ENCODE results near the gene BNC2. TPM values are rescaled to one million over a fixed set of nuclear protein-coding genes. Genes with fewer than 3 reads are reported as not detected.

Gene BNC2
- total RNA-seq, 1 experiment from 2014 or later, result 2.9 TPM

GRCh38 chr9:16530669-16531642 lies 339.5 kb downstream of the BNC2 start:
- H3K4me1 ChIP-seq (replicated peaks; ENCODE audit: insufficient read depth), result no peaks in the 10 kb centered on the region
- no peak overlapping the region for H3K4me2 ChIP-seq
- H3K79me2 ChIP-seq (ENCODE audit: low read depth), result no peaks in the 10 kb centered on the region
- no peak for TF ChIP-seq CTCF (conservative IDR thresholded peaks at IDR 0.05)
- no peak for TF ChIP-seq EZH2 (IDR thresholded peaks at IDR 0.05; ENCODE audit: low read depth)
- H3K4me3 ChIP-seq, result no peak overlapping the region
- POLR2A ChIA-PET (ENCODE audit: unreplicated experiment), result no interaction called here
- H3K27ac ChIP-seq, result no peak overlapping the region
- H3K36me3 ChIP-seq (ENCODE audit: low read depth), result no peaks in the 10 kb centered on the region
- CTCF ChIA-PET, result no interaction called here
- H3K9me3 ChIP-seq (ENCODE audit: insufficient read depth, low read depth), result no peaks in the 10 kb centered on the region
- intact Hi-C loops (cut with micrococcal nuclease; ENCODE audit: unreplicated experiment), result no loop called here
- no peaks in the 10 kb centered on the region for H3K9me2 ChIP-seq (ENCODE audit: insufficient read depth)
- no peaks in the 10 kb centered on the region for H3K27me3 ChIP-seq (ENCODE audit: insufficient read depth, low read depth)
- no peaks in the 10 kb centered on the region for H4K20me1 ChIP-seq (ENCODE audit: insufficient read depth)
- no TSS peak for BruUV-seq (replicated peaks)
- DNase-seq, result no peak
- no peak overlapping the region for H2AFZ ChIP-seq
- no peaks in the 10 kb centered on the region for H3F3A ChIP-seq (ENCODE audit: insufficient read depth, low read depth)

GRCh38 chr9:16527573-16527972 lies 342.9 kb downstream of the BNC2 start:
- Histone ChIP-seq H3K9me2 (ENCODE audit: insufficient read depth) (no peaks in the 10 kb centered on the region), H3K27me3 (ENCODE audit: insufficient read depth, low read depth) (no peaks in the 10 kb centered on the region), H2AFZ (no peak overlapping the region), H3K27ac (no peak overlapping the region), H3F3A (ENCODE audit: insufficient read depth, low read depth) (no peaks in the 10 kb centered on the region), H3K9me3 (ENCODE audit: insufficient read depth, low read depth) (no peaks in the 10 kb centered on the region), H3K36me3 (ENCODE audit: low read depth) (no peaks in the 10 kb centered on the region), H3K4me2 (no peak overlapping the region), H3K4me1 (replicated peaks; ENCODE audit: insufficient read depth) (no peaks in the 10 kb centered on the region), H3K4me3 (no peak overlapping the region), H4K20me1 (ENCODE audit: insufficient read depth) (no peaks in the 10 kb centered on the region), H3K79me2 (ENCODE audit: low read depth) (no peaks in the 10 kb centered on the region)
- DNase-seq, result no peak
- ChIA-PET POLR2A (ENCODE audit: unreplicated experiment) (no interaction called here), CTCF (no interaction called here)
- BruUV-seq (replicated peaks), result no TSS peak
- TF ChIP-seq CTCF (conservative IDR thresholded peaks at IDR 0.05) (no peak), EZH2 (IDR thresholded peaks at IDR 0.05; ENCODE audit: low read depth) (no peak)
- intact Hi-C loops (cut with micrococcal nuclease; ENCODE audit: unreplicated experiment), result no loop called here

GRCh38 chr9:16526380-16526779 lies 344.1 kb downstream of the BNC2 start:
- BruUV-seq (replicated peaks), result no TSS peak
- H3K27ac ChIP-seq, result no peak overlapping the region

More at GRCh38 chr9:16526380-16526779, 344.1 kb downstream of the BNC2 start:
- no peaks in the 10 kb centered on the region for H3K9me2 ChIP-seq (ENCODE audit: insufficient read depth)
- no peaks in the 10 kb centered on the region for H3K27me3 ChIP-seq (ENCODE audit: insufficient read depth, low read depth)
- H2AFZ ChIP-seq, result no peak overlapping the region
- no peak overlapping the region for H3K4me3 ChIP-seq
- CTCF ChIA-PET, result no interaction called here
- H3K36me3 ChIP-seq (ENCODE audit: low read depth), result no peaks in the 10 kb centered on the region
- no peaks in the 10 kb centered on the region for H3F3A ChIP-seq (ENCODE audit: insufficient read depth, low read depth)
- no peaks in the 10 kb centered on the region for H3K79me2 ChIP-seq (ENCODE audit: low read depth)
- POLR2A ChIA-PET (ENCODE audit: unreplicated experiment), result no interaction called here
- no peaks in the 10 kb centered on the region for H4K20me1 ChIP-seq (ENCODE audit: insufficient read depth)
- intact Hi-C loops (cut with micrococcal nuclease; ENCODE audit: unreplicated experiment), result no loop called here
- H3K9me3 ChIP-seq (ENCODE audit: insufficient read depth, low read depth), result no peaks in the 10 kb centered on the region
- H3K4me1 ChIP-seq (replicated peaks; ENCODE audit: insufficient read depth), result no peaks in the 10 kb centered on the region
- TF ChIP-seq EZH2 (IDR thresholded peaks at IDR 0.05; ENCODE audit: low read depth) (no peak), CTCF (conservative IDR thresholded peaks at IDR 0.05) (no peak)
- DNase-seq, result no peak
- no peak overlapping the region for H3K4me2 ChIP-seq

Data from PC-9 (cell line).